Effector CD8-positive, alpha-beta T cell (primary cell): ENCODE data around the gene CCSAP.

Experiments
- DNase-seq: peaks from one replicate; lab custom pipeline; 2025; lab: John Stamatoyannopoulos, UW

CCSAP gene

DNA sequence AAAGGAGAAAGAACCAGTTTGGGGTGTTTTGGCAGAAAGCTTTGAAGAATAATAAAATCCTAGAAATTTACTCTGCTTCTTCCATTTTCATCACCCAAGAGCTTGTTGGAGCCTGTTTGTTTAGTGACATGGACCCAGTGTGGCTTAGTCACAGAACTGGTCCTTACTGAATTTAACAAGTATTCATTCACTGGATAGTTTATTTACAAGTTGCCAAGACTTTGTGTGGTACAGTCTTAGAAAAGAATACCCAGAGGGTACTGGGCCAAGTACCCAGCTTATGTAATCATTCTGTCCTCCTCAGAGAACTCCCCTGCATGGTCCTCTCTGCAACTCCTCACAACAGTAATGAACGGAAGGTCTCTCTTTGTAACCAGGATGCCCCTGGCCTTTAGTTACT, 55.6 kb downstream of the CCSAP start:
- DNase-seq: no peak

DNA sequence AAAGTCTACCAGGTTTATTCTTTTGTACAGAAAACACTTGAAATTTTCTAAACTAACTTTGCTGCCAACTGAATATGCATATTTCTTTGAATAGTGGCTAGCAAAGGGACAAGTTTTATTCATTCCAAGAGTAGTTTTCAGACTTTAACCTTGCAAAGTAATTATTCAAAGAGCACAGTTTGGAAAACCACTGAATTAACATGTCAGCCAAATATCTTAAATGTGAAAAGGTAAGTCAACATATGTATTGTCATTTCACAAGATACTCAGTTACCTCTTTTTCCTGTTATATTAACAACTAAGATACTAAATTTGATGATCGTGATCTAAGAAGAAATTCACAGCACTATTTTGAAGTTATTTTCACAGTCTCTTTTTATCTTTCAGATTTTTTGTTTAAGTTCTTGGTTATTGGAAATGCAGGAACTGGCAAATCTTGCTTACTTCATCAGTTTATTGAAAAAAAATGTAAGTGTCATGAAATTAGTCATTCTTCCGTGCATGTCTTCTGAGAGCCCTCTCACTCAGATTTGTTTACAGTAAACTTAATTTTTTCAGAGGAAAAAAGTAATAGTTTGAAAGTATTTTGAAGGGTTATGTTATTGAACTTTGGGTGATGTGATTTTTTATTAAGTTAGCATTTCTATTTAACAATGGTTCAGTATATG, 56.6 kb downstream of the CCSAP start:
- DNase-seq: no peak

DNA sequence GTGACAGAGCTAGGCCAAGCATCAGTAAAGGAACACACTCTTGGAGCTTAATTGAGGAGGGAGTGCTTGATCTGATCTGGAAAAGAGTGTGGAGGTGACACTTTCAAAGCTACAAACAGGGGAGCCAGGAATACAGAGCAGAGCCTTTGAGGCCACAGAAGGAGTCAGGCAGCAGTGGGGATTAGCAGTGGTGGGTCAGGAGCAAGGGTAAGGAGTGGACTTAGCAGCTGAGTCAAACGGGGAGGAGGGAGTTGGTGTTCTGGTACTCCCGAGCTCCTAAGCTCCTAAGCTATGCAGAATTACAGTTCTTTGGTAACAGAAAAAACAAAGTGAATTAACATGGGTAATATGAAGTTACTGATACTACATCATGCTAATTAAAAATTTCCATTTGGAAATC, 57.4 kb downstream of the CCSAP start:
- DNase-seq: no peak

DNA sequence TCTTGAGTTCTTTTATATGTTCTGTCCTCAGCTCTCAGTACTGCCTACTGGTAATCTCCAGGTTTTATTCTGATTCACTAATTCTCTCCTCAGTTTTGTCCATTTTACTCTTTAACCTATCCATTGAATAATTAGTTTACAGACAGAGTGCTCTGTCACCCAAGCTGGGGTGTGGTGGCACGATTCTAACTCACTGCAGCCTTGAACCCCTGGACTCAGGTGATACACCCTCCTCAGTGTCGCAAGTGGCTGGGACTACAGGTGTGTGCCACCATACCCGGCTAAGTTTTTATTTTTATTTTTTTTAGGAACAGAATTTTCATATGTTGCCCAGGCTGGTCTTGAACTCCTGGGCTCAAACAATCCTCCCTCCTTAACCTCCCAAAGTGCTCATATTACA, 58.0 kb downstream of the CCSAP start:
- DNase-seq: no peak

DNA sequence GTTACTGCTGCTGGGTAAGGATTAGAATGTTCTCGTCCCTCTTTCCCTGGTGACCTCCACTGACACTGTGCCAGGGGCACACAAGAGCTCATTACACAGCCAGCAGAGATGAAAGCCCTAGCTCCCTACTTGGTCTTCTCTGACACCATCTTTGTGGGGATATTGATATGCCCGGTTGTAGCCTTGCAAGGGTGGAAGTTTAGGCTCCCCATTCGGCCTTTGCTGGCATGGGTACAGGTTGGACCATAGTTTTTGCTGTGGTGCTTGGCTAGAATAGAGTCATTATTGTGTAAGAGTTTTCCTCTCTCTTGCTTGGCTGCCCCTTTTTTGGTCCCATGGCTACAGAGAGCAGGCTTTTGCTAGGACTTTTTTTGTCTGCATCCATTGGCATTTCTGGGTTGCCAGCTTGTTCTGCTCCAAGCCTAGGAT, 59.6 kb downstream of the CCSAP start:
- DNase-seq: no peak

DNA sequence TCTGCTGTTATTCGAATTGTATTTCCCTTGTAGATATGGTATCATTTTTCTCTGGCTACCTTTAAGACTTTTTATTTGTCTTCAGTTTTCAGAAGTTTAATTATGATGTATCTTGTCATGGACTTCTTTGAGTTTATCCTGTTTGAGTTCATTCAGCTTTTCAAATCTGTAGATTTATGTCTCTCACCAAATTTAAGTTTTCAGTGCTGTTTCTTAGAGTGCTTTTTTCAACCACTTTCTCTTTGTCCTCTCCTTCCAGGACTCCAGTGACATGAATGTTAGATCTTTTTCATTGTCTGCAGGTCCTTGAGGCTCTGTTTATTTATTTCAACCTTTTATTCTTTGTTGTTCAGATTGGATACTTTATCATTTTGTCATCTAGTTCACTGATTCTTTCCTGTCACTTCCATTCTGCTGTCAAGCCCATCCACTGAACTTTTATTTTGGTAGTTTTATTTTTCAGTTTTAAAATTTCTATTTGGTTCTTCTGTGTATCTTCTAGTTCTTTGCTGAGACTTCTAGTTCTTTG, 60.5 kb downstream of the CCSAP start:
- no peak for DNase-seq

DNA sequence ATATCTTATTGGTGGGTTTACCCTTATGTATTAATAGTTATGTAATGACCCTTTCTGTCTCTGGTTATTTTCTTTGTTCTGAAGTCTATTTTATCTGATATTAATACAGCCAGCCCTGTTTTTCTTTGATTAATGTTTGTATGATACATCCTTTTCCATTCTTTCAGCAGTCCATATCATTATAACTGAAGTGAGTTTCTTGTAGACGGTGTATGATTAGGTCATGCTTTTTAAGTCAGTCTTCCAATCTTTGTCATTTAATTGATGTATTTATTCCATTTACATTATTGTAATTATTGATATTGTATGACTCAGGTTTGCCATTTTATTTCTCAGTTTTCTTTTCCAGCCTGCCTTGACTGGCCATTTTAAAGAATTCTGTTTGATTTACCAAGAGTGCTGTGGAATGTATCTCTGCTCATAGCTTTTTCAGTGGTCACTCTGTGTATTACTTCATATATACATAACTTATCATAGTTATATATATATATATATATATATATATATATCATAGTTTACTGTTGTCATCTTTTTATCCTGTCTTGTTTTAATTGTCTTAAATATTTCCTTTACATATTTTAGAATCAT, 61.4 kb downstream of the CCSAP start:
- DNase-seq: no peak

DNA sequence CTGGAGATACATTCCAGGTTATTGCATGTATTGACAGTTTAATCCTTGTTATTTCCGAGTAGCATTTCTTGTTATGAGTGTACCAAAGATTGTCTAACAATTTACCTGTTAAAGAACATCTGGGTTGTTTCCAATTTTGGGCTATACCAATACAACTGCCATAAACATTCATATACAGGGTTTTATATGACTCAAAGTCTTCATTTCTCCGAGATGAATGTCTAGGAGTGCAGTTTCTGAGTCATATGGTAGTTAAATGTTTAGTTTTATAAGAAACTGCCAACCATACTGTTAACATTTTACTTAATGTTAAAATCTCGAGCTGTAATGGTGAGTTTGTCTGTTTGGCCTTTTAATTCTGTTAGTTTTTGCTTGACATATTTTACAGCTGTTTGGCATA, 61.9 kb downstream of the CCSAP start:
- no peak for DNase-seq

DNA sequence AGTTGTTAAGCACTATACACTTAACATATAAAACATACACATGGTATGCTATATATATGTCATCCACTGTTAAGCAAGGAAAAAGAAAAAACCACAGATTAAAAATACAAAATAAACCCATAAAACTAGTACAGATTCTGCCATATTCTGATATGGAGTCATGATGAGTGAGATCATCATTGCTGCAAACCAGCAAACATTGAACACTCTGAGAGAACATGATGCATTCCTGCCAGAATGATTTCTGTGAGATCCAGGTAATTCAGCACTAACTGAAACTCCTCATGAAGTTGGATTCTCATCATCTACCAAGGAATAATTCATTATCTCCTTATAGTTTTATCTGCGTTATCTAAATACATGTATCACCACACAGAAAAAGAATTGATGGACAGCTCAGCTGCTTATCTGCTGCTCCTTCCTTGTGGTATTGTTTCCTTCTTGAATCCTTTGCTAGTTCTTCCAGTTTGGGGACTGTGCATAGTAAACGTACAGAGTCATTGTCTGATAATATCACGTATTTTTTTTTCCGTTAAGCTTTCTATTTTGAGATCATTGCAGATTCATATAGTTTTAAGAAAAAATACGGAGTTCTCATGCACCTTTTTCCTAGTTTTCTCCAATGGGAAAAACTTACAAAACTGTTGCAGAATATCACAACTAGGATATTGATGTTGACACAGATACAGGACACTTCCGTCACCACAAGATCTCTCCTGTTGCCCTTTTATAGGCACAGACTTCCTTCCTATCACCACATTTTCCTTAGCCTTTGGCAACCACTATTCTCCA, 62.6 kb downstream of the CCSAP start:
- DNase-seq: no peak

DNA sequence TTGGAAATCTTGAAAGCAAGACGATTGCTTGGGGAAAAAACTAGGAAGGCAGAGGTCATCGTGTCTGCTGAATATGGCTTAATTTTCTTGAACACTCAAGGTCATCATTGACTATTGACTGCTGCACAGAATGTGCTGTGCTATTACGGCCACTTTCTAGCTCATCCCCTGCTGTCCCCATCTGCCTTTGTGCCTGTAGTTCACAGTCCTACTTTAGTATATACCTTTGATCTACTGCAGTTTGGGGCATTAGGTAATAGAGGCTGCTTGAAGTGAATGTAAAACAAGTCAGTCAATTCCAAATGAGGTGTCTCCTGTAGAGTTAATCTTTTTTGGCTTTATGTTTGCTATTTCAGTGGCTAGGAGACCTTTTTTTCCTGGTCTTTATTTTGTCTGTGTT, 63.6 kb downstream of the CCSAP start:
- no peak for DNase-seq

DNA sequence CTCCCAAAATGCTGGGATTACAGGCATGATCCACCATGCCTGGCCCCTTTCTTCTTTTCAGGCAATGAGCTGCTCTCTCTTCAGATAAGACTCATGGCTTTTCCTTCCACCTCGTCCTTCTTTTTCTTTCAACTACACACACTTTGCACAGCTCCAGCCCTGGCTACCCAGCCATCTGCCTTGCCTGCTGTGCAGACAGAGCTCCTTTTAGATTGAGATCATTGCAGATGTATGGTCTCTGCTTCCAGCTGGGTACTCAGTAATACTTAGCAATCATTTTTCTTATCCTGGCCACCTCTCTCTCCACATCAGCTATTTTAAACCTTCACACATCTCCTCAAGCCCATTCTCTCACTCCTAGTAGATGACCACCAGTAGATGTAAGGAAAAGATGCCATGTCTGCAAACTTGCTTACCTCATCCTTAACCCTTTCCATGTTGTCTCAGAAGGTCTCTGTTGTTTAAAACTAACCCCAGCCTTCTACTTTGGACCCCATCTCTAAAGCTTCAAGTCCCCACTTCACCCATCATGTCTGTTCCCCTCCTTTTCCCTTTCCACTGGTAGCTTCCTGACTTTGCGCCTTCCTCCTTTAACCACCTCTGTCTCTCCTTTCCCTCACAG, 64.6 kb downstream of the CCSAP start:
- no peak for DNase-seq

DNA sequence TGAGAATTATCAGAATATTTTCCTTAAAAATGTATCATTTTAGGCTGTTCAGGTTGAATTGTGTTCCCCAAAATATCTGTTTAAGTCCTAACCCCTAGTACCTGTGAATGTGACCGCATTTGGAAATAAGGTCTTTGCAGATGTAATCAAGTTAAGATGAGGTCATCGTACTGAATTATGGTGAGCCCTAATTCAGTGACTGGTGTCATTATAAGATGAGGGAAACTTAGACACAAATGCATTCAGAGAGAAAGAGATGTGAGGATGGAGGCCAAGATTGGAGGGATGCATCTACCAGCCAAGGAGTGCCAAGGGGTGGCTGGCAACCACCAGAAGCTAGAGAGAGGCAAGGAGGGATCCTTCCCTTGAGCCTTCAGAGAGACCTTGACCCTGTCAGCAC, 67.8 kb downstream of the CCSAP start:
- no peak for DNase-seq

DNA sequence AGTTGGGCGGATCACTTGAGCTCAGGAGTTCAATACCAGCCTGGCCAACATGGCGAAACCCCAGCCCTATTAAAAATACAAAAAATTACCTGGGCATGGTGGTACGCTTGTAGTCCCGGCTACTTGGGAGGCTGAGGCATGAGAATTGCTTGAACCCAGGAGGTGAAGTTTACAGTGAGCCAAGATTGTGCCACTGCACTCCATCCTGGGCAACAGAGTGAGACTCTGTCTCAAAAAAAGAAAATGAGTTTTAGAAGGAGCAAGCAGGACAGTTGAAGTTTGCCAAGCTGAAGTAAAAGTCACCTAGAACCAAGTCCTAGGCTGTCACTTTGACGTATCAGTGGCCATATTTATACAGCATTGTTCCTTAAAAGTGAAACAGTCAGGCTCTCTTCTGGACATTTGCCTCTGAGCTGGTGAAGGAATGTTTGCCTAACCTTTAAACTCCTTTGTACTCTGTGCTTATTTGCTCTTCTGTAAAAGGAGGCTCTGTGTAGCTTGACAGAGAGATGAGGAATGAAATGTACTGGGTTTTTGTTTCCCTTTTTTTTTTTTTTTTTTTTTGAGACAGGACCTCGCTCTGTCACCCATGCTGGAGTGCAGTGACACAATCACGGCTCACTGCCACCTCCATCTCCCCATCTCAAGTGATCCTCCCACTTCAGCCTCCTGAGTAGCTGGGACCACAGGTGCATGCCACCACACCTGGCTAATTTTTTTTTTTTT, 69.2 kb downstream of the CCSAP start:
- no peak for DNase-seq

DNA sequence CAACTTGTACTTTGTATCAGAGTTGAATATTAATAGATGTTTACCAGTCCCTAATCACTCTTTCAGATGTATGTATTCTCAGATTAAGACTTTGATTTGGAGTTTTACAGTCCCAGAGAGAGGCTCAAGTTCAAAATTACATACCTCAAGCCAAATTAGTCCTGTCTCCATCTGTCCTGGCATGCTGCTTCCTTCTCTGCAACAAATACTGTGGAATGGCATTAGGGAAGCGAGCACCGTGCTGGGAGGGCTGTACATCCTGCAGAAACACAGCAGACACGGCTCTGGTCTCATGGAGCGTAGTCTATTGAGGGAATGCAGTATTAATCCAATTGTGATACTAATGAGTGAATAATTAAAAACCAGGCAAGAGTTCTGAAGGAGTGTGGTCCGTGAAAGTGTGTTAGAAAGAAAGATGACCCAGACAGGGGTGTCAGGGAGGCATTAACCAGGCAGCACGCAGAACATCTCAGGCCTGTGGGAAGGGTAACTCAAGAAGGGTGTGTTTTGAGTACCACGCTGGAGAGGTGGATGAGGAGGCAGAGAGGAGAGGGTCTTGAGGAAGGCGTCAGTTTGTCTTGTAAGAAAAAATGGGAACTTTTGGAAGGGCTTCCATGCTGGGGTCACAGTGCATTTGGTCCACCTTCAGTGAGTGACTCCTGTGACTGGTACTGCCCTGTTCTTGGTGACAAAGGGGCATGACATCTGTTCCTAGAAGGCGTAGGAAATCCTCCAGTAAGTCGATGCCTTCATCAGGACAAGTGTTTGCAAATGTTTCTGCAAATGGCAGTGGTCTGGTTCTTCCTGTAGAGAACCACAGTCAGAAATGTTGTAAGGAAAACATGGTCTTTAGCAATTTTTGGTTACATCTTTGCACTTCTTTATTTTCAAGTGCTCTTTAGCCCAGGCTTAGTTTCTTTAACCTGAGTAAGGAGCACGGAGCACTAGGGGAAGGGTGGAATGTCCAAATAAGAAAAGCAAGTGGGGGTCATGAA, 70.4 kb downstream of the CCSAP start:
- DNase-seq: no peak

DNA sequence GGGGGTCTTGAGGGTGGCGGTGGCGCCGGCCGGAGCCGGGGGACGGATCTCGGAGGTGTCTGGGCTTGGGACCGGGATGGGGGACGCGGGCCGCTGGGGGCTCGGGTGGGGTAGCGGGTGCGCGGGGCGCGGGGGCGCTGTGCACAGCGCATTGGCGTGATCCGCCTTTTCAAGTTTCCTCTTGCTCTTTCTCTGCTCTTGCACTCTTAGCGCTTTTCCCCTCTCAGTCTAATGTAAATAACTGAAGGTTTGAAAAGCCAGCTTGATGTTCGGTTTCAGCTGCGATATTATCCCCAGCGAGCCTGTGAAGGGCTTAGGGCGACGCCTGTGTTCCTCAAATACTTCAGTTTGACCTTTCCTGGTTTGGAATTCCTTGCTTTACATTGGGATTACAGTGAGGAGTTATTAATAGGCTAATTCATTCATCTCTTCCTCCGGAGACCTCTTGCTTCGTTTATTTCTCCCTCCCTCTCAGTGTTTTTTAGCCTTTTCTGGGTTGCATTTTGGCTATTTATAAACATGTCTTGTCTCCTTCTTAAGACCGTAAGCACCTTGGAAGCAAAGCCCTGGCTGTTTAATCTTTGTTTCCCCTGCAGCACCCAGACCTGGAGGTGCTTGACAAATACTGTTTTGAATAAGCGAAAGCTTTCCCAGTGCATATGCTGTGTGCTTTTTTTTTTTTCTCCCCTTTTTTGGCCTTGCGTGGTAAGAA, 71.2 kb downstream of the CCSAP start:
- no peak for DNase-seq
